A549 (cell line): Measurements from ENCODE around the gene KAT2A. TPM values are rescaled to one million over a fixed set of nuclear protein-coding genes. Genes with fewer than 3 reads are reported as not detected.

Experiments
- ATAC-seq, 2 experiments: fragments of 200-7000 bp in 1 of 2; fragments of >200 bp in 1 of 2; cut with Nextera tagmentation in 1 of 2; cut with Tn5 transposase in 1 of 2; 3 replicates each; pipeline versions ENCODE4 v1.8.0 to v1.9.1; 2018 to 2020; ENCODE audit warnings: mild to moderate bottlenecking in 1 of 2, moderate library complexity in 1 of 2
- CTCF ChIA-PET: fragments of 300-600 bp; sonication (Branson Sonifier 250); formaldehyde crosslinking; extraction: SDS; loops from one replicate; lab custom pipeline; 2021; ENCODE audit warnings: antibody characterized with exemption, inconsistent platforms; lab: Yijun Ruan, JAX
- POLR2A ChIA-PET: fragments of 350-600 bp; formaldehyde crosslinking; extraction: SDS; loops from one replicate; lab custom pipeline; 2021; ENCODE audit warnings: antibody characterized with exemption, inconsistent platforms; lab: Yijun Ruan, JAX
- DNase-seq, 2 experiments: peaks; one replicate each; pipeline versions ENCODE4 v3.0.0 to v3.0.0-alpha.2; 2011 to 2016; ENCODE audit warnings: low read depth in 1 of 2, low spot score in 1 of 2
- FAIRE-seq: peaks from 2 replicates; lab custom pipeline; 2011; peaks lifted over from hg19 to GRCh38; lab: Jason Lieb, UNC
- H3K27ac ChIP-seq, 2 experiments: fragments of >200 bp; sonication (Bioruptor Twin); formaldehyde crosslinking; 3 replicates each; pipeline ENCODE4 v1.5.1; 2016 to 2017
- H3K4me1 ChIP-seq: fragments of >200 bp; sonication (Bioruptor Twin); formaldehyde crosslinking; 3 replicates; pipeline ENCODE4 v1.6.1; 2016
- H3K4me2 ChIP-seq: fragments of >200 bp; sonication (Bioruptor Twin); formaldehyde crosslinking; 3 replicates; pipeline ENCODE4 v1.6.1; 2016
- H3K4me3 ChIP-seq: fragments of >200 bp; sonication (Bioruptor Twin); formaldehyde crosslinking; 3 replicates; pipeline ENCODE4 v1.5.1; 2016
- H3K9me3 ChIP-seq: fragments of >200 bp; sonication (Bioruptor Twin); formaldehyde crosslinking; 3 replicates; pipeline ENCODE4 v1.6.1; 2016
- CHD2 ChIP-seq: fragments of 150-350 bp; IDR thresholded peaks from 2 replicates; pipeline ENCODE4 v1.6.1; 2014; ENCODE audit warnings: low read length; ENCODE audit not compliant: partially characterized antibody
- CHD4 ChIP-seq: fragments of 200-600 bp; sonication (generic); IDR thresholded peaks from 2 replicates; pipeline ENCODE4 v1.6.1; 2016; ENCODE audit warnings: antibody characterized with exemption, mild to moderate bottlenecking, borderline replicate concordance
- CTCF ChIP-seq: fragments of >200 bp; sonication (Bioruptor Twin); formaldehyde crosslinking; IDR thresholded peaks from 3 replicates; pipeline ENCODE4 v1.5.1; 2016
- EHF ChIP-seq: fragments of 250-450 bp; sonication (Bioruptor Pico); IDR thresholded peaks from 2 replicates; pipeline ENCODE4 v1.5.0; 2020; ENCODE audit warnings: mild to moderate bottlenecking
- EP300 ChIP-seq, 2 experiments: fragments of >200 bp; sonication (Bioruptor Twin); formaldehyde crosslinking; IDR thresholded peaks; 2 replicates in 1 of 2; 3 replicates in 1 of 2; pipeline ENCODE4 v1.6.1; 2016 to 2017
- HES2 ChIP-seq: fragments of >200 bp; sonication (Bioruptor Twin); formaldehyde crosslinking; IDR thresholded peaks from 2 replicates; pipeline ENCODE4 v1.6.1; 2016
- HOXA7 ChIP-seq: fragments of 250-450 bp; sonication (Bioruptor Pico); IDR thresholded peaks from 2 replicates; pipeline ENCODE4 v1.5.0; 2020; ENCODE audit warnings: mild to moderate bottlenecking, moderate library complexity
- JUN ChIP-seq, 2 experiments: fragments of >200 bp; sonication (Bioruptor Twin); formaldehyde crosslinking; IDR thresholded peaks; 2 replicates in 1 of 2; 3 replicates in 1 of 2; pipeline ENCODE4 v1.6.1; 2016 to 2017
- KDM5A ChIP-seq: fragments of 200-600 bp; sonication (generic); IDR thresholded peaks from 2 replicates; pipeline ENCODE4 v1.6.1; 2016; ENCODE audit warnings: antibody characterized with exemption, mild to moderate bottlenecking
- MAZ ChIP-seq: fragments of 150-350 bp; IDR thresholded peaks from 2 replicates; pipeline ENCODE4 v1.6.1; 2014; ENCODE audit warnings: antibody characterized with exemption, low read depth, low read length, borderline replicate concordance
- MYC ChIP-seq: IDR thresholded peaks from 2 replicates; pipeline ENCODE4 v1.6.1; 2012; ENCODE audit warnings: mild to moderate bottlenecking, inconsistent platforms, low read length, improper control_type of control experiment, borderline replicate concordance
- PHF8 ChIP-seq: fragments of 200-600 bp; sonication (generic); IDR thresholded peaks from 2 replicates; pipeline ENCODE4 v1.6.1; 2016; ENCODE audit warnings: low read depth, mild to moderate bottlenecking, antibody characterized with exemption, moderate library complexity, borderline replicate concordance
- RAD21 ChIP-seq, 2 experiments: fragments of >200 bp in 1 of 2; sonication (Bioruptor Twin) in 1 of 2; formaldehyde crosslinking in 1 of 2; IDR thresholded peaks in 1 of 2; conservative IDR thresholded peaks in 1 of 2; 2 replicates in 1 of 2; 3 replicates in 1 of 2; pipeline ENCODE4 v1.6.1; 2012 to 2018; ENCODE audit warnings: inconsistent platforms in 1 of 2
- TFCP2L1 ChIP-seq: fragments of 250-450 bp; sonication (Bioruptor Pico); IDR thresholded peaks from 2 replicates; pipeline ENCODE4 v1.5.0; 2021; ENCODE audit warnings: mild to moderate bottlenecking
- ZNF302 ChIP-seq: fragments of 250-450 bp; sonication (Bioruptor Pico); IDR thresholded peaks from 2 replicates; pipeline ENCODE4 v1.9.0; 2021; ENCODE audit warnings: inconsistent platforms, mild to moderate bottlenecking, moderate library complexity
- ZSCAN20 ChIP-seq: fragments of 250-450 bp; sonication (Bioruptor Pico); IDR thresholded peaks from 2 replicates; pipeline ENCODE4 v1.8.0; 2022; ENCODE audit warnings: mild to moderate bottlenecking, moderate library complexity
- WGBS: methylation state at CpG from one replicate; pipeline ENCODE4 v1.1.6; 2017; ENCODE audit errors: missing lambda C conversion rate; 5-methylcytosine and 5-hydroxymethylcytosine counted together
- polyA plus RNA-seq, 4 experiments: library from polyadenylated mRNA; depleted of rRNA in 3 of 4; stranded (reverse); fragments of >200 nt; fragmentation: RNase III in 1 of 4; extraction: RNeasy Plus Mini Kit Qiagen cat#74134 plus additional on column Dnase treatment in 1 of 4; gene quantifications; 2 replicates in 3 of 4; 3 replicates in 1 of 4; pipeline ENCODE4 v1.2.3, GENCODE V29; 2011 to 2017
- TF ChIP-seq, protein P1 (sequence below): fragments of 250-450 bp; sonication (Bioruptor Pico); IDR thresholded peaks from 2 replicates; pipeline ENCODE4 v1.5.0; 2021; ENCODE audit warnings: mild to moderate bottlenecking, moderate library complexity, borderline replicate concordance

The KAT2A gene
- polyA plus RNA-seq, 2 of the 4 experiments (the other 2 are of a cell fraction) = 42.2 to 68.1 TPM

- no peak overlapping the region for H3K27ac ChIP-seq
- ATAC-seq (no peak), DNase-seq (no peak), FAIRE-seq (no peak)
- ChIA-PET POLR2A (no interaction called here), CTCF (interaction anchor here (0.7 to 8.1 kb wide), 8 partner anchors 9 to 51 kb away, joined by 3 to 85 read pairs (median 4); no protein-coding TSS in a partner anchor)
- no peak overlapping the region for H3K4me3 ChIP-seq
- H3K9me3 ChIP-seq = no peaks in the 10 kb centered on the region
- TF ChIP-seq JUN (IDR thresholded peaks at IDR 0.05) = no peak
- WGBS = 62% methylated on average over 6 of the region's 6 CpGs
- peaks cover 4% of the 10 kb centered on the region; the same call in 1 of the 3 replicates for H3K4me1 ChIP-seq
- no peak overlapping the region for H3K4me2 ChIP-seq
Measured at GRCh38 chr17:42075789-42076188, 45.4 kb downstream of the KAT2A start.

DNA sequence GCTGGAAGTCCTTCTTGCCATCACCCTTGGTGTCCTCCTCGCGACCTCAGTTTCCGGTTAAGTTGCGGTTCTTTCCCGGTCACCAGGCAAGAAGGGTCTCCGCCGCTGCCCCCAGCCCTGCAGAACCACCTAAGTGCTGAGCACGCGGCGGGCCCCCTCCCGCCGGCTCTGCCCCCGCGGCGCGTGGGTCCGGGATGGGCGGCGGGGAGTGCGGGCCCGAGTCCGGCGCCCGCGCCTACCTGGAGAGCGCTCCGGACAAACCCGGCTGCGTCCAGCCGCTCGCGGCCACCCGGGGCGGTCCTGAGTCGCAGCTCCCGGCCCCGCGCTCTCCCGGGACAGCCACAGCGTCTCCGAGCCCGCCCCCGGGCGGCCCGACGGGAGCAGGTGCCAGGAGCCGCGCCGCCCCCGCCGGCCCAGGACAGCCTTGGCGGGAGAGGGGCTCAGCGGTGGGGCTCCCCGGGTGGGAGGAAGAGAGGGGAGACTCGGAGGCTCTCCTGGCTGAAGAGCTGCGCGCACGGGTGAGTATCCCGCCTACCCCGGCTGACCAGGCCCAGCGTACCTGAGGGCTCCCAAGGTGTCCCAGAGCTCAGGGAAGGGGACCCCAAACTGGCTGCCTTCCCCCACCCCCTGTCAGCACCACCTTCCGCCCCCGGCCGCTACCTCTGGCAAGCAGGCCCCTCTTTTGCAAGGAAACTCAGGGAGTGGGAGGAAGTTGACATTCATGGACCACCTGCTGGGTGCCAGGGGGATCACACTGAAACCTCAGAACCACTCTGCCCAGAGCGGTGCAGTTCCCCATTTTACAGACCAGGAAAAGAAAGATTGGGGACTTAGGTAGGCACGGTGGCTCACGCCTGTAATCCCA lies 48.6 kb downstream of the KAT2A start:
- peak overlapping the region; percentile 55 to 83; a peak in 5 of 6 replicates for H3K27ac ChIP-seq
- CTCF ChIA-PET = interaction anchor here (0.6 to 3.3 kb wide), 13 partner anchors 8 to 356 kb away, joined by 3 to 11 read pairs (median 4); partner anchors contain the start of genes DNAJC7 and KCNH4
- TF ChIP-seq CHD4 = no peak
- TF ChIP-seq HOXA7 (CRISPR knock-in tag) = no peak
- TF ChIP-seq PHF8 = no peak
- no peak for TF ChIP-seq TFCP2L1
- no peak for TF ChIP-seq ZSCAN20 (CRISPR knock-in tag)
- no peak for TF ChIP-seq HES2
- no peak for TF ChIP-seq ZNF302
- TF ChIP-seq, all 56 proteins: peak for 0
- DNase-seq (peak in 1 of 2 experiments; percentile 33), FAIRE-seq (no peak), ATAC-seq (peak; percentile 56 to 67)
- peak overlapping the region; percentile 44 for H3K4me3 ChIP-seq
- H3K9me3 ChIP-seq = no peaks in the 10 kb centered on the region
- WGBS = 63% methylated on average over 20 of the region's 67 CpGs
- peaks cover 4% of the 10 kb centered on the region; the same call in 2 of the 3 replicates for H3K4me1 ChIP-seq
- POLR2A ChIA-PET = interaction anchor here (1.2 kb wide), 1 partner anchor 49 kb away, joined by 3 read pairs; the partner anchor contains the start of gene KAT2A
- H3K4me2 ChIP-seq = peak overlapping the region; percentile 90

GRCh38 chr17:42071810-42072209 lies 49.4 kb downstream of the KAT2A start:
- Histone ChIP-seq H3K4me3 (peak overlapping the region; percentile 44), H3K4me1 (peaks cover 4% of the 10 kb centered on the region; the same call in 2 of the 3 replicates), H3K27ac (peak overlapping the region in 1 of 2 experiments; percentile 83; a peak in 3 of 6 replicates), H3K9me3 (no peaks in the 10 kb centered on the region), H3K4me2 (peak overlapping the region; percentile 90)
- POLR2A ChIA-PET = interaction anchor here (1.2 kb wide), 1 partner anchor 50 kb away, joined by 3 read pairs; the partner anchor contains the start of gene KAT2A
- TF ChIP-seq, protein P1, sequence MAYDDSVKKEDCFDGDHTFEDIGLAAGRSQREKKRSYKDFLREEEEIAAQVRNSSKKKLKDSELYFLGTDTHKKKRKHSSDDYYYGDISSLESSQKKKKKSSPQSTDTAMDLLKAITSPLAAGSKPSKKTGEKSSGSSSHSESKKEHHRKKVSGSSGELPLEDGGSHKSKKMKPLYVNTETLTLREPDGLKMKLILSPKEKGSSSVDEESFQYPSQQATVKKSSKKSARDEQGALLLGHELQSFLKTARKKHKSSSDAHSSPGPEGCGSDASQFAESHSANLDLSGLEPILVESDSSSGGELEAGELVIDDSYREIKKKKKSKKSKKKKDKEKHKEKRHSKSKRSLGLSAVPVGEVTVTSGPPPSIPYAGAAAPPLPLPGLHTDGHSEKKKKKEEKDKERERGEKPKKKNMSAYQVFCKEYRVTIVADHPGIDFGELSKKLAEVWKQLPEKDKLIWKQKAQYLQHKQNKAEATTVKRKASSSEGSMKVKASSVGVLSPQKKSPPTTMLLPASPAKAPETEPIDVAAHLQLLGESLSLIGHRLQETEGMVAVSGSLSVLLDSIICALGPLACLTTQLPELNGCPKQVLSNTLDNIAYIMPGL = no peak
- FAIRE-seq (no peak), DNase-seq (no peak), ATAC-seq (peak in 1 of 2 experiments; percentile 7; a peak in 3 of 6 replicates)
- CTCF ChIA-PET = interaction anchor here (0.6 to 3.3 kb wide), 16 partner anchors 8 to 356 kb away, joined by 3 to 11 read pairs (median 4); partner anchors contain the start of genes DNAJC7, KCNH4 and NKIRAS2
- WGBS = 28% methylated on average over 3 of the region's 3 CpGs

GRCh38 chr17:42068979-42069378 lies 52.2 kb downstream of the KAT2A start:
- 56% methylated on average over 1 of the region's 3 CpGs for WGBS
- POLR2A ChIA-PET = no interaction called here
- TF ChIP-seq EP300 (IDR thresholded peaks at IDR 0.05) (no peak), MAZ (no peak), CTCF (no peak), MYC (no peak), KDM5A (no peak), EHF (CRISPR knock-in tag) (no peak), HOXA7 (CRISPR knock-in tag) (no peak), CHD2 (no peak), RAD21 (conservative IDR thresholded peaks at IDR 0.05 in 1 of 2, IDR thresholded peaks at IDR 0.05 in 1 of 2) (no peak)
- TF ChIP-seq, all 56 proteins: peak for 0
- FAIRE-seq (no peak), DNase-seq (no peak), ATAC-seq (peak in 1 of 2 experiments; percentile 44; a peak in 3 of 6 replicates)
- Histone ChIP-seq H3K4me2 (no peak overlapping the region), H3K4me3 (no peak overlapping the region), H3K4me1 (peaks cover 4% of the 10 kb centered on the region; the same call in 2 of the 3 replicates), H3K27ac (no peak overlapping the region), H3K9me3 (no peaks in the 10 kb centered on the region)
- CTCF ChIA-PET = interaction anchor here (0.6 to 16.9 kb wide), 9 partner anchors 10 to 63 kb away, joined by 3 to 454 read pairs (median 28); partner anchors contain the start of genes DHX58, KAT2A and ZNF385C
